Activated CD4-positive, alpha-beta T cell treated with anti-CD3 and anti-CD28 coated beads for 24 hours (primary cell): ENCODE data around the gene AFF1.
"Not testable (repeated sequence)": the region's sequence is repeated elsewhere in the genome, so short reads cannot be mapped to it uniquely, and the experiment has no call there.

ENCODE experiments used
- DNase-seq, 2 donors: peaks; one replicate each; pipeline ENCODE4 v3.0.0-alpha.2; 2020; ENCODE audit warnings: low read depth in 2 of 2

AFF1 gene

GRCh38 chr4:86977621-86978184 lies 42.9 kb downstream of the AFF1 start:
- no peak for DNase-seq

DNA sequence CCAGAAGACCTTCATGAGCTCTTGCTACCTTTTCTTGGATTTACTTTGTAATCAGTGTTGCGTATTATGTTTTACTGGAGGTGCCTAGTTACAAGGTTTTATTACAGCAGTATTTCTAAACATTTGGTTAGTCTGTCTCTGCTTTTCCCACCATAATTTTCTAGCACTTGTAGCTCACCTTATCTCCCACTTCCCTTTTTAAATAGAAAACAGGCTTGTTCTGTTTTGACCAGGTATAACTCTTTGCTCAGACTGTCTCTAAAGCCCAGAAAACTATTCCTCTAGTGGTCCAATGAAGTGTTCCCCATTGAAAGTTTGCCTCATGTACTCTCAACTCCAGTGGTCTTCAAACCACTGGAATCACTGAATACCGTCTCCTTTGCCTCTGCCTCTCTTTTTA lies 43.9 kb downstream of the AFF1 start:
- no peak for DNase-seq

DNA sequence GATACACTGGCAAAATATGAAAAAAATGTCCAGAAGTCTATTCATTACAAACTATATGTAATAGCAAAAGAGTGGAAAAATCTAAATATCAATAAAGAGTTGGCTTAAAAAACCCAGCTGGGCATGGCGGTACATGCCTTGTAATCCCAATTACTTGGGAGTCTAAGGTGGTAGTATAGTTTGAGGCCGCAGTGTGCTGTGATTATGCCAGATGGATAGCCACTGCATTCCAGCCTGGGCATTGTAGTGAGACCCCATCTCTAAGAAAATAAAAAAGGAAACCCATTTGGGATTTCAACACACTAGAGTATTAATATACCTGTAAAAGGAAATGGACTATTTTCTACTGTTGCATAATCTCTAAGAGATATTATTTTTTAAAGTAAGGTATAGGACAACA lies 45.4 kb downstream of the AFF1 start:
- no peak for DNase-seq

DNA sequence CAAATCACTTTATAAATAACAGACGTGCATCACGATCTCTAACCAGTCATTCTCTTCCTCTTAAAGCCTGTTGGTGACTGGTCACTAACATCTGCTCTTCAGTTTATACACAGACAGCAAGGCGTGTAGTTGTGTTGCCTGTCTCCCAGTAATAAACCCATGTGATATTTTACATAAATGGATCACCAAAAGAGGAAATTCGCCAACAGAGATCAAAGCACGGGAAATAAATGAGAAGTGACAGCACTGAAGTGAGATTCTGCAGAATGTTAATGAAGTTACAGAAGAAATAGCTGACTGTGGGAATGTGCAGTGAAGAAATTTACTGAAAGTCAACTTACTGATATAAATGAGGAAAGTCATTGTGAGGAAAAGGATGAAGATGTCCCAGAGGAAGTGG lies 47.0 kb downstream of the AFF1 start:
- DNase-seq, result no peak

DNA sequence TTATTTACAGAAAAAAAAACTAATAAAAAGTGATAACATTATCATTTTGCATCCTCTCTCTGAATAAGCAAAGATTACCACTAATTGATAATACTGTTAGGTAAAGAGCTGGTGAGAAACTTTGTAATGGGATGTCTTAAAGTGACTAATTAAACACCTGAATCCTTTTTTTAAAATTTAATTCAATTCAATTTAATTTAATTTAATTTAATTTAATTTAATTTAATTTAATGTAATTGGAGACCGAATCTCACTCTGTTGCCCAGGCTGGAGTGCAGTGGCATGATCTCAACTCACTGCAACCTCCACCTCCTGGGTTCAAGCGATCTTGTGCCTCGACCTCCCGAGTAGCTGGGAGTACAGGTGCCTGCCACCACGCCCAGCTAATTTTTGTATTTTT lies 51.0 kb downstream of the AFF1 start:
- not testable (repeated sequence) for DNase-seq

DNA sequence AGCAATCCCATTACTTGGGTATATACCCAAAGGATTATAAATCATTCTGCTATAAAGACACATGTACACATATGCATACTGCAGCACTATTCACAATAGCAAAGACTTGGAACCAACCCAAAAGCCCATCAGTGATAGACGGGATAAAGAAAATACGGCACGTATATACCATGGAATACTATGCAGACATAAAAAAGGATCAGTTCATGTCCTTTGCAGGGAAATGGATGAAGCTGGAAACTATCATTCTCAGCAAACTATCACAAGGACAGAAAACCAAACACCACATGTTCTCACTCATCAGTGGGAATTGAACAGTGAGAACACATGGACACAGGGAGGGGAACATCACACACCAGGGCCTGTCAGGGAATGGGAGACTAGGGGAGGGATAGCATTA lies 54.8 kb downstream of the AFF1 start:
- not testable (repeated sequence) for DNase-seq

- no peak for DNase-seq
Observed at GRCh38 chr4:86990510-86990909, 55.7 kb downstream of the AFF1 start.

DNA sequence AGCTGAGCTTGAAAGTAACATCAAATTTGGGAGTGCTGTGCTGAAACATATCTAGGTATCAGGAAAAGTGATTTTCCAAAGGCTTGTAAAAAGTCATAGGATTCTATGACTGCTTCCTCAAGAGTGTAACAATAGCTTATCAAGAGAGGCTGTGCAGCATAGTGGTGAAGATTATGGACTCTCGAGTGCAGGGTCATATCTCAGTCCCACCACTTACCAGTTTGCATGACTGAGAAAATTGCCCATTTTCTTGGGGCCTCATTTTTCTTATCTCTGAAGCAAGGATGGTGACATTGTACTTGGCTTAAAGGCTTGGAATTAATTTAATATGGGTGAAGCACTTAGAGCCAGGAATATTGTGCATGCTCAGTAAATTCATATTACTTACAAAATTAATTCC lies 57.2 kb downstream of the AFF1 start:
- DNase-seq, result no peak

GRCh38 chr4:86993909-86994681 lies 59.3 kb downstream of the AFF1 start:
- no peak for DNase-seq

DNA sequence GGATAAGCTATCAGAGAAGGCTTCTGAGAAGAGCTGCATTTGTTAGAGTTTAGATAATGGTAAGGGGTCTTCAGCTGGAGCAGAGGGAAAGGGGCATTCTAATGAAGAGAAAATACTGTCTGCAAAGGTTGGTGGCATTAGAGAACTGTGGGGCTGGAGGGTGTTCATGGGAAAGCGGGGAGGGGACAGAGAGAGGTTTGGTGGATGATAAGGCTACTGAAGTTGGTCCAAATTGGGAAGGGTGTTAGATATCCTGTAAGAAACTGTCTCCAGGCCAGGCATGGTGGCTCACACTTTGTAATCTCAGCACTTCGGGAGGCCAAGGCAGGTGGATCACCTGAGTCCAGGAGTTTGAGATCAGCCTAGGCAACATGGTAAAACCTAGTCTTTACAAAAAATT lies 59.9 kb downstream of the AFF1 start:
- no peak for DNase-seq

GRCh38 chr4:86996510-86996909 lies 61.7 kb downstream of the AFF1 start:
- not testable (repeated sequence) for DNase-seq

GRCh38 chr4:86999136-86999643 lies 64.4 kb downstream of the AFF1 start:
- DNase-seq, result no peak

GRCh38 chr4:87002682-87003043 lies 67.9 kb downstream of the AFF1 start:
- DNase-seq, result no peak

GRCh38 chr4:87003266-87003665 lies 68.5 kb downstream of the AFF1 start:
- DNase-seq, result no peak

- DNase-seq, result no peak
Observed at GRCh38 chr4:87005369-87005689, 70.5 kb downstream of the AFF1 start.

GRCh38 chr4:87005690-87006425 lies 71.0 kb downstream of the AFF1 start:
- peak in 1 of 2 donors; percentile 20 for DNase-seq

DNA sequence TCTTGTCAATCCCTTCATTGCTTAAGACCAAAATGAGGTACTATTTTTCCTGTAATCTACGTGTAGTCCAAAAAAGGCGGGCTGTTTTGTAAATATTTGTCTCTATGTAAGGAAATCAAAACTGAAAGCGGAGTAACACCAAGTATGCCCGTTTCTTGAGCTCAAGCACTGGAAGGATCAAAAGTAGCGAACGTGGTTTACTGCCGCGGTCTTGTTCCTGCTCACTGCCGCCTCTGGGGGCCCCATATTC lies 71.5 kb downstream of the AFF1 start:
- no peak for DNase-seq

GRCh38 chr4:87006676-87007527 lies 72.1 kb downstream of the AFF1 start:
- peak; percentile 68 to 75 for DNase-seq

DNA sequence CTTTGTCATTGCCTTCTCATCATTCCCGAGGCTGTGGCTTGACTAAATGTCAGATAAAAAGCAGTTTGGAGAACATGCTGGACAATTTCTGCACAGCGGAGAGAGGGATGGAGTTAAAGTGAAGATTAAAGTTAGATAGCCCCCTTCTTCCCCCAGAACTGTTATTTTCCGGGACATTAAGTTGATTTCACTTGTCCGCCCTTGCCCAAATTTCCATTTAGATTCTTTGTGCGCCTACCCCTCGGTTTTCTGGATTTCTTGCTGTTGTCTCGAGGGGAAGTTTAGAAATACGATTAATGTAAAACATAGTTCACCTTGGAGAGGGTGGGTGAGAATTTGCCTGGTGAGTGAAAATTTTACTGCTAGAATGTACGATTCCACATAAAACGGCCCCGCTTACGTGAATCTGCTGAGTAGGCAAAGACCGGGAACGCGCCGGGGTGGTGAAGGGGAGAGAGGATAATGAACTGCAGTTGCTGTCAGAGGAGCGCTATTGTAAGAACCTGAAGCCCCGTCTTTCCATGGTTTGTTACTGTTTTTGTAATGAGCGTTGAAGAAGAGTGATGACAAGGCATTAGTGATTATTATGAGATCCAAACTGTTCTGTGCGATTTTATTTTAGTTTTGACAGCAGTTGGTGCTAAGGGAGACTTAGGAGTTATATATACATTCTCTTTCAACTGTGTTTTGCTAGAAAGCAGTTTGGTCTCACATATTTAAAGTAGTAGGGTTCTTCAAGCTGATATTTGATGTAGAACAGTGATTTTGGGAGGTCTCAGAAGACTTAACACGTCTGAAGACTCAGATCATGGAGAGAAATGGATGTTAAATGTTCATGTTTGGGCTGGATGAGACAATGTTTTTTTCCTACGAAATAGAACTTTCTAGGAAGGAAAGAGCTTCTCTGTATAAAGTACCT lies 73.0 kb downstream of the AFF1 start:
- DNase-seq, result peak; percentile 12 to 25

DNA sequence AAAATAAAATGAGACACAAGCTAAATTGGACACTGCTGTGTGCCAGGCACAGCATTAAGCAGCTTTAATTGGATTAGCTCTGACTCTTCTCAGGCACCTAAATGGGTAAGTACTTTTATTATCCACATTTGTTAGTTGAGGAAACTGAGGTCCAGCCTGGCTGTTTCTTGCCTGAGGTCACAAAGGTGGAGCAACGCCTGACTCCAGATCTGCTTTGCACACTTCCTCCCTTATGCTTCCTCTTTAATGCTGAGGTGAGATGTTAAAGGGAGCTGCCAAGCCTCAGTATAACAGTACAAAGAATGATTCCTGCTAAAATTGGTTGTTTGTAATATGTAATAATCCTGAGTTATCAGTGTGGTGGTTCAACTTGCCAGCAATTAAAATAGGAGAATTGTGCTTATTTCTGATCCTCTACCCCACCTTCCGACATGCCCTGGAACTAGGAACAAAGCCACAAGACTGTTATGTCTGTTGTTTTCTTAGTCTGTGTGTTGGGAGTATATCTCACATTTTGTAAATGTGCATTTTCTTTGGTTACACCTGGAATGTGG lies 74.4 kb downstream of the AFF1 start:
- no peak for DNase-seq

DNA sequence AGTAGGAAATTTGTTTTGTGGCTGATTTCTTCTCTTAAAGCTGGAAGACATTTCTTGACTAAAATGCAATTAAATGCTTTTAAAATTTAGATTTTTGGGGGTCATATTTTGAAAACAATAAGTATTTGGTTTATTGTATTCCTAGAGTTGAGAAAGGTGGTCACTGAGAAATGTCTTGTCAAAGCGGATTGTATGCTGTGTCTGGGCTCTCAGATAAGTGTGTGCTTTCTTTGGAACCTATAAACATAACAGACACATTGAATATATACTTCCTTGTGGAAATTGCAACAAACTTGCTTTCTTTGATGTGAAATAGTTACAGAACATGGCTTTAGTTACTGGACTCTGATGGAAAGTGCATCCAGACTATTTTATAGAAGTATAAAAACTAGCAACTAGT lies 75.4 kb downstream of the AFF1 start:
- DNase-seq, result no peak
